LNCAP (cell line): Measurements from ENCODE around the gene USP17L17.
"Not testable (repeated sequence)": the region's sequence is repeated elsewhere in the genome, so short reads cannot be mapped to it uniquely, and the experiment has no call there.

Source experiments
- CTCF ChIP-seq: fragments of 450-650 bp; IDR thresholded peaks from 2 replicates; pipeline ENCODE4 v1.5.1; 2017; ENCODE audit warnings: mild to moderate bottlenecking

Gene USP17L17

GRCh38 chr4:9243579-9243978 is at the start of gene USP17L17:
Gene USP17L17 (plus strand): TSS chr4:9243879. CDS start chr4:9243879, 0 bp downstream.
- TF ChIP-seq CTCF: not testable (repeated sequence)

DNA sequence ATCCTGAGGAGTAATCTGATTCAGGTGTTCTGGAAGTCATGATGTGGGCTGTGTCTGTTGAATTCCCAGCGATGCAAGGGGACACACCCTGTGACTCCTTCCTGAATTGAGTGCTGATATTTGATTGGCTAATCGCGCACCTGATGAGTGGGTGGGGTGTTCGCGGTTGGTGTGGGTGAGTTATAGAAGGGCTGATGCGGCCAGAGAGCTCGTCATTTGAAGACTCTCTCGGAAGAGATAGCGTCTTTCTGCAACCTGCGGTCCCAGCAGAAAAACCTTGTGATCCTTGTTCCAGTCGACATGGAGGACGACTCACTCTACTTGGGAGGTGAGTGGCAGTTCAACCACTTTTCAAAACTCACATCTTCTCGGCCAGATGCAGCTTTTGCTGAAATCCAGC is 33.3 kb upstream of the USP17L17 start, which contains the start of gene USP17L10:
USP17L10 (plus strand) TSS at position 301 of the 400 bp plus-strand sequence; CDS start at position 301, 0 bp downstream.
- not testable (repeated sequence) for TF ChIP-seq CTCF

- not testable (repeated sequence) for TF ChIP-seq CTCF
Measured at GRCh38 chr4:9215105-9215504, 28.6 kb upstream of the USP17L17 start, which contains the start of gene USP17L11. Gene USP17L11 (plus strand): TSS chr4:9215405. CDS start chr4:9215405, 0 bp downstream.

DNA sequence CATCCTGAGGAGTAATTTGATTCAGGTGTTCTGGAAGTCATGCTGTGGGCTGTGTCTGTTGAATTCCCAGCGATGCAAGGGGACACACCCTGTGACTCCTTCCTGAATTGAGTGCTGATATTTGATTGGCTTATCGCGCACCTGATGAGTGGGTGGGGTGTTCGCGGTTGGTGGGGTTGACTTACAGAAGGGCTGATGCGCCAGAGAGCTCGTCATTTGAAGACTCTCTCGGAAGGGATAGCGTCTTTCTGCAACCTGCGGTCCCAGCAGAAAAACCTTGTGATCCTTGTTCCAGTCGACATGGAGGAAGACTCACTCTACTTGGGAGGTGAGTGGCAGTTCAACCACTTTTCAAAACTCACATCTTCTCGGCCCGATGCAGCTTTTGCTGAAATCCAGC is 23.8 kb upstream of the USP17L17 start, which contains the start of gene USP17L12:
USP17L12 (plus strand) TSS at position 301 of the 400 bp plus-strand sequence; CDS start at position 301, 0 bp downstream.
- not testable (repeated sequence) for TF ChIP-seq CTCF

DNA sequence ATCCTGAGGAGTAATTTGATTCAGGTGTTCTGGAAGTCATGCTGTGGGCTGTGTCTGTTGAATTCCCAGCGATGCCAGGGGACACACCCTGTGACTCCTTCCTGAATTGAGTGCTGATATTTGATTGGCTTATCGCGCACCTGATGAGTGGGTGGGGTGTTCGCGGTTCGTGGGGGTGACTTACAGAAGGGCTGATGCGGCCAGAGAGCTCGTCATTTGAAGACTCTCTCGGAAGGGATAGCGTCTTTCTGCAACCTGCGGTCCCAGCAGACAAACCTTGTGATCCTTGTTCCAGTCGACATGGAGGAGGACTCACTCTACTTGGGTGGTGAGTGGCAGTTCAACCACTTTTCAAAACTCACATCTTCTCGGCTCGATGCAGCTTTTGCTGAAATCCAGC is 19.1 kb upstream of the USP17L17 start, which contains the start of gene USP17L13:
USP17L13 (plus strand) TSS at position 301 of the 400 bp plus-strand sequence; CDS start at position 301, 0 bp downstream.
- TF ChIP-seq CTCF: not testable (repeated sequence)

DNA sequence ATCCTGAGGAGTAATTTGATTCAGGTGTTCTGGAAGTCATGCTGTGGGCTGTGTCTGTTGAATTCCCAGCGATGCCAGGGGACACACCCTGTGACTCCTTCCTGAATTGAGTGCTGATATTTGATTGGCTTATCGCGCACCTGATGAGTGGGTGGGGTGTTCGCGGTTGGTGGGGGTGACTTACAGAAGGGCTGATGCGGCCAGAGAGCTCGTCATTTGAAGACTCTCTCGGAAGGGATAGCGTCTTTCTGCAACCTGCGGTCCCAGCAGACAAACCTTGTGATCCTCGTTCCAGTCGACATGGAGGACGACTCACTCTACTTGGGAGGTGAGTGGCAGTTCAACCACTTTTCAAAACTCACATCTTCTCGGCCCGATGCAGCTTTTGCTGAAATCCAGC is 9.6 kb upstream of the USP17L17 start, which contains the start of gene USP17L15:
USP17L15 (plus strand) TSS at position 301 of the 400 bp plus-strand sequence; CDS start at position 301, 0 bp downstream.
- not testable (repeated sequence) for TF ChIP-seq CTCF

- not testable (repeated sequence) for TF ChIP-seq CTCF
Measured at GRCh38 chr4:9247953-9248680, 4.4 kb downstream of the USP17L17 start, which contains the start of gene USP17L18. Gene USP17L18 (plus strand): TSS chr4:9248630. CDS start chr4:9248630, 0 bp downstream.
